Neural progenitor cell (in vitro differentiated cells): ENCODE results near the gene WDR93.

Source experiments
- EZH2 ChIP-seq: fragments of 200-600 bp; sonication (generic); IDR thresholded peaks from 2 replicates; pipeline ENCODE4 v1.6.1; 2017; ENCODE audit warnings: antibody characterized with exemption, mild to moderate bottlenecking, moderate library complexity
- TF ChIP-seq, protein P1 (sequence below): fragments of 200-600 bp; sonication (generic); IDR thresholded peaks from 2 replicates; pipeline ENCODE4 v1.5.1; 2017; ENCODE audit warnings: antibody characterized with exemption, mild to moderate bottlenecking

DNA sequence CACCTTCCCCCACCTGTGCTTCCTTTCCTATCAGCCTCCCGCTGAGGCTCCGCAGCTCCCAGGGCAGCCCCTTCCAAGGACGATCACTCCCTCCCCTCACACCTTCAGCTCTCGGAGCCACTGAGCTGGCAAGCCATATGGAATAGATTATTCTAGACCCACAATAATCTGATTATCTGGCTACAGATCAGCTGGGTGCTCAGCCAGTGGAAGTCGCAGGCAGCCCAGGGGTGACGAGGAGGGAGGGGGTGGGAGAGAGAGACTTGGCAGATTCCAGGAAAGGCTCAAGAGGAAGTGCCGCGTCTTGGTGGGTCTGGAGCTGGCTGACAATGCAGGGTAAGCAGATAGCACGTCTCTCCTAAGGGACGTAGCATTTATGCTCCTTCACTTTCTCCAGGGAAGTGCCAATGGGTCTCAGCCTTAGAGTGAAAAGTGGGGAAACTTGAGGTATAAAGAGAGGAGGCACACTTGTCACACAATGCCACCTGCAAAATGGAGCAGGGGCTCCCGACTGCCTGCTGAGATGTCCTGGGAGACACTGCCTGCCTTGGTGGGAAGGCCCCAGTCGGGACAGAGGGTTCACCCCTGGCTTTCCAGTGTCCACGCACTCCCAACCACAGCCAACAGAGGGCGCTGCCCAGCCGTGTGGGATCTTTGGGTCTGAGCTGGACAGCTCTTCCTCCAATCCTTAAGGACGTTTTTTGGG, 69.8 kb downstream of the WDR93 start:
- TF ChIP-seq, protein P1, sequence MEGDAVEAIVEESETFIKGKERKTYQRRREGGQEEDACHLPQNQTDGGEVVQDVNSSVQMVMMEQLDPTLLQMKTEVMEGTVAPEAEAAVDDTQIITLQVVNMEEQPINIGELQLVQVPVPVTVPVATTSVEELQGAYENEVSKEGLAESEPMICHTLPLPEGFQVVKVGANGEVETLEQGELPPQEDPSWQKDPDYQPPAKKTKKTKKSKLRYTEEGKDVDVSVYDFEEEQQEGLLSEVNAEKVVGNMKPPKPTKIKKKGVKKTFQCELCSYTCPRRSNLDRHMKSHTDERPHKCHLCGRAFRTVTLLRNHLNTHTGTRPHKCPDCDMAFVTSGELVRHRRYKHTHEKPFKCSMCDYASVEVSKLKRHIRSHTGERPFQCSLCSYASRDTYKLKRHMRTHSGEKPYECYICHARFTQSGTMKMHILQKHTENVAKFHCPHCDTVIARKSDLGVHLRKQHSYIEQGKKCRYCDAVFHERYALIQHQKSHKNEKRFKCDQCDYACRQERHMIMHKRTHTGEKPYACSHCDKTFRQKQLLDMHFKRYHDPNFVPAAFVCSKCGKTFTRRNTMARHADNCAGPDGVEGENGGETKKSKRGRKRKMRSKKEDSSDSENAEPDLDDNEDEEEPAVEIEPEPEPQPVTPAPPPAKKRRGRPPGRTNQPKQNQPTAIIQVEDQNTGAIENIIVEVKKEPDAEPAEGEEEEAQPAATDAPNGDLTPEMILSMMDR = peak; percentile 97
- no peak for TF ChIP-seq EZH2
